ENCODE data around the gene RBMS3. TPM values are rescaled to one million over a fixed set of nuclear protein-coding genes. Genes with fewer than 3 reads are reported as not detected.

The RBMS3 gene
- total and polyA plus RNA-seq, 2 of the 8 experiments (the other 6 are each of a cell fraction or from before 2014, with no cell fraction given) = 3.7 to 6.9 TPM

DNA sequence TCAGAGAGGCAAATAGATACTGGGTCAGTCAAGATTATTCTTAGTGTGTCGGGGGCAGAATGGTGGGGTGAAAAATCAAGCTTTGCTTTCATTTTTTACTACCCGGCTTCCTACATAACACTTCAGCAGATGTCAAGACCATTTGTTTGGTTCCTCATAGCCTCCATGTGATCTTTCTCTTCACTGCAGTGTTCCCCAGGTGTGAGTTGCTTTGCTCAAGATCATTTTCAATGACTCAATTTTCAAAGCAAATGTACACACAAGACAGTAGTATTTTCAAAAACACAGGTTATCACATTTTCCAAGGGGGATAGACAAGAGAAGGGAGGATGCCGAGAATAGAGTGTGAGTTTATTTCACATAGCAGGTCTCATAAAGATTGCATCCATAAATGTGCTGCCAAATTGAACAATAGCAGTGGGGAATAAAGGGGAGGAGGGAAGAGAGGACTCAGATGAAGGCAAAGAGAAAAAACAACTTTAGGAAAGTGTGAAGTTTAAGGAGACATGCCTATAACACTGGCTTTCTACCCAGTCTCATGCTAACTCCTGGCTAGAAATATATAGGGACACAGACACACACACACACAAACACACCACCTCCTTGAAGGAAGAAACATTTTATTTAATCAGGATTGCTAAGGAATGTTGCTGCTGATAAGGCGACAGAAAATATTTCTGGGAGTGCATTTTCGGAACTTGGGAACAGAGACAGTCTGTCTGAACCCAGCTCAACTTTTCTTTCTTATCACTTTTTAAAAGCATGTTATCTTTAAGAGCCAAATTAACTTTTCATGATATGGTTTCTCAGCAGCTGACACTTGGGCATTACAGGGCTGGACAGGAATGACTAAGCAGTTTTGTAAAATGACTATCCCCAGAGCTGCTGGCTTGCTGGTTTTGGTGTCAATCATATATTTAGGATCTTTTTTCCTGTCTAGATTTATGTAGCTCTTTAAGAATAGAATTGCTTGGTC is 402.4 kb downstream of the RBMS3 start:
- Histone ChIP-seq H3K14ac (ENCODE audit: insufficient read length) (no peak overlapping the region), H2AFZ (ENCODE audit: low read length) (no peak overlapping the region), H3K23ac (ENCODE audit: insufficient read length) (no peak overlapping the region), H4K5ac (ENCODE audit: insufficient read length, low read depth, low read length) (no peak overlapping the region), H3K79me1 (ENCODE audit: low read depth, low read length) (no peaks in the 10 kb centered on the region), H3K9ac (replicated peaks in 1 of 4; ENCODE audit: extremely low read depth in 1 of 4, low read depth in 3 of 4, low read length in 3 of 4) (no peak overlapping the region), H3K27me3 (replicated peaks in 1 of 4; ENCODE audit: control insufficient read depth in 3 of 4, extremely low read depth in 1 of 4, insufficient read depth in 3 of 4, low read length in 3 of 4) (no peaks in the 10 kb centered on the region), H4K91ac (replicated peaks; ENCODE audit: insufficient read length, low read length) (no peak overlapping the region), H2BK15ac (ENCODE audit: low read length) (peak overlapping the region; percentile 5; the same call in 1 of the 2 replicates), H3K23me2 (ENCODE audit: low read depth, low read length) (no peaks in the 10 kb centered on the region), H3K4me3 (ENCODE audit: extremely low read depth in 1 of 4, insufficient read depth in 2 of 4, low read depth in 3 of 4, low read length in 4 of 4) (no peak overlapping the region), H2BK5ac (ENCODE audit: low read depth, low read length) (no peak overlapping the region), H3K79me2 (ENCODE audit: control insufficient read depth in 1 of 2, insufficient read depth in 2 of 2, low read length in 2 of 2) (no peaks in the 10 kb centered on the region), H3K27ac (ENCODE audit: low read depth, low read length) (no peak overlapping the region), H3K4ac (replicated peaks; ENCODE audit: insufficient read length, low read depth, low read length) (no peak overlapping the region), H4K20me1 (replicated peaks in 1 of 2; ENCODE audit: control insufficient read depth in 1 of 2, insufficient read depth in 2 of 2, low read length in 2 of 2) (no peaks in the 10 kb centered on the region), H4K8ac (ENCODE audit: extremely low read depth, insufficient read depth, low read length) (no peak overlapping the region), H2BK120ac (replicated peaks; ENCODE audit: low read depth, low read length) (no peak overlapping the region), H3K9me3 (ENCODE audit: insufficient read depth in 2 of 2, low read depth in 1 of 2, low read length in 1 of 2) (no peaks in the 10 kb centered on the region), H2BK20ac (ENCODE audit: low read length) (peak overlapping the region; percentile 43; the same call in 1 of the 2 replicates), H3K56ac (replicated peaks; ENCODE audit: insufficient read length, low read depth, low read length) (no peak overlapping the region), H3K18ac (ENCODE audit: extremely low read depth, low read length) (no peak overlapping the region), H2AK5ac (ENCODE audit: low read depth, low read length) (no peak overlapping the region), H3K4me2 (ENCODE audit: insufficient read depth in 1 of 2, low read depth in 2 of 2, low read length in 2 of 2) (no peak overlapping the region), H3K36me3 (ENCODE audit: control insufficient read depth in 2 of 4, insufficient read depth in 4 of 4, low read length in 3 of 4) (no peaks in the 10 kb centered on the region), H2BK12ac (ENCODE audit: low read depth, low read length) (no peak overlapping the region), H3K4me1 (replicated peaks in 1 of 4; ENCODE audit: control insufficient read depth in 3 of 4, insufficient read depth in 4 of 4, low read length in 3 of 4) (no peaks in the 10 kb centered on the region)
- ChIA-PET POLR2A (ENCODE audit: partially characterized antibody) (no interaction called here), CTCF (ENCODE audit: partially characterized antibody) (interaction anchor here (0.5 to 1.0 kb wide), 2 partner anchors 529 to 823 kb away, joined by 3 read pairs; no protein-coding TSS in a partner anchor)
- TF ChIP-seq BACH1 (IDR thresholded peaks at IDR 0.05; ENCODE audit: low read length) = peak; percentile 43; the same call in 1 of the 2 replicates
- no peak for TF ChIP-seq ZNF274 (IDR thresholded peaks at IDR 0.05; ENCODE audit: borderline replicate concordance, extremely low read depth, low read length)
- TF ChIP-seq, protein P1, sequence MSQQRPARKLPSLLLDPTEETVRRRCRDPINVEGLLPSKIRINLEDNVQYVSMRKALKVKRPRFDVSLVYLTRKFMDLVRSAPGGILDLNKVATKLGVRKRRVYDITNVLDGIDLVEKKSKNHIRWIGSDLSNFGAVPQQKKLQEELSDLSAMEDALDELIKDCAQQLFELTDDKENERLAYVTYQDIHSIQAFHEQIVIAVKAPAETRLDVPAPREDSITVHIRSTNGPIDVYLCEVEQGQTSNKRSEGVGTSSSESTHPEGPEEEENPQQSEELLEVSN (IDR thresholded peaks at IDR 0.05) = no peak
- no peak for TF ChIP-seq SRF (IDR thresholded peaks at IDR 0.05; ENCODE audit: low read depth, low read length)
- no peak for TF ChIP-seq NANOG (IDR thresholded peaks at IDR 0.05; ENCODE audit: insufficient read depth, low read depth, low read length, poor library complexity, severe bottlenecking)
- TF ChIP-seq KDM4A (IDR thresholded peaks at IDR 0.05; ENCODE audit: low read depth, low read length, severe bottlenecking) = no peak
- TF ChIP-seq KDM1A (IDR thresholded peaks at IDR 0.05; ENCODE audit: borderline replicate concordance, low read length) = no peak
- WGBS, 2 experiments (ENCODE audit: extremely low coverage in 1 of 2, insufficient coverage in 1 of 2, insufficient read length in 1 of 2, insufficient replicate concordance in 2 of 2, low coverage in 1 of 2, low lambda C conversion rate in 2 of 2, missing lambda C conversion rate in 1 of 2) = 85% methylated on average over 5 of the region's 5 CpGs; no CpG with 5 or more reads in 1 of the 2 experiments
- DNase-seq (ENCODE audit: low read depth in 1 of 2, low spot score in 2 of 2) (no peak), FAIRE-seq (no peak)
